SK-N-SH (cell line): ENCODE measurements around the gene ANXA1. TPM values are rescaled to one million over a fixed set of nuclear protein-coding genes. Genes with fewer than 3 reads are reported as not detected.

ENCODE experiments used
- CTCF ChIA-PET: fragments of 300-600, 350-600 bp; formaldehyde crosslinking; extraction: SDS; loops from one replicate; lab custom pipeline; 2021; lab: Yijun Ruan, JAX
- POLR2A ChIA-PET: fragments of 350-600 bp; sonication (Branson Sonifier 250); formaldehyde crosslinking; extraction: SDS; loops from one replicate; lab custom pipeline; 2020; ENCODE audit warnings: antibody characterized with exemption, inconsistent platforms; lab: Yijun Ruan, JAX
- DNase-seq: peaks from one replicate; pipeline ENCODE4 v3.0.0; 2012
- H2AFZ ChIP-seq: fragments of 200-600 bp; sonication (generic); 2 replicates; pipeline ENCODE4 v1.8.1; 2016; ENCODE audit warnings: antibody characterized with exemption, mild to moderate bottlenecking, low read depth
- H3F3A ChIP-seq: fragments of 200-600 bp; sonication (generic); replicated peaks from 2 replicates; pipeline ENCODE3; 2016; ENCODE audit warnings: antibody characterized with exemption, mild to moderate bottlenecking; ENCODE audit not compliant: insufficient read depth
- H3K27ac ChIP-seq, 2 experiments: fragments of 200-500 bp in 1 of 2; fragments of 200-600 bp in 1 of 2; sonication (Bioruptor generic) in 1 of 2; sonication (generic), shearing (Covaris generic) in 1 of 2; 2 replicates each; pipeline versions ENCODE4 v1.5.1 to v1.6.1; 2014 to 2016; ENCODE audit warnings: low read depth in 2 of 2, inconsistent platforms in 1 of 2, low read length in 1 of 2, mild to moderate bottlenecking in 1 of 2, mixed read lengths in 1 of 2
- H3K27me3 ChIP-seq: fragments of 200-600 bp; sonication (generic), shearing (Covaris generic); 2 replicates; pipeline ENCODE4 v1.6.1; 2016; ENCODE audit warnings: mixed run types; ENCODE audit not compliant: insufficient read depth
- H3K36me3 ChIP-seq, 2 experiments: fragments of 200-500 bp in 1 of 2; fragments of 200-600 bp in 1 of 2; sonication (Bioruptor generic) in 1 of 2; sonication (generic) in 1 of 2; replicated peaks in 1 of 2; 2 replicates each; pipeline versions ENCODE3 to v1.5.1; 2014 to 2016; ENCODE audit warnings: low read length in 1 of 2, mild to moderate bottlenecking in 1 of 2; ENCODE audit not compliant: insufficient read depth in 2 of 2, control insufficient read depth in 1 of 2
- H3K4me1 ChIP-seq, 2 experiments: fragments of 200-500 bp in 1 of 2; fragments of 200-600 bp in 1 of 2; sonication (Bioruptor generic) in 1 of 2; sonication (generic), shearing (Covaris generic) in 1 of 2; 2 replicates each; pipeline versions ENCODE4 v1.5.1 to v1.6.1; 2014 to 2016; ENCODE audit warnings: low read depth in 1 of 2, low read length in 1 of 2, mixed run types in 1 of 2; ENCODE audit not compliant: insufficient read depth in 2 of 2, control insufficient read depth in 1 of 2
- H3K4me2 ChIP-seq: fragments of 200-600 bp; sonication (generic), shearing (Covaris generic); 2 replicates; pipeline ENCODE4 v1.6.1; 2017; ENCODE audit warnings: mixed run types
- H3K4me3 ChIP-seq, 2 experiments: fragments of 200-500 bp in 1 of 2; fragments of 200-600 bp in 1 of 2; sonication (Bioruptor generic) in 1 of 2; sonication (generic), shearing (Covaris generic) in 1 of 2; 2 replicates each; pipeline versions ENCODE4 v1.5.1 to v1.8.1; 2014 to 2016; ENCODE audit warnings: low read depth in 2 of 2, inconsistent platforms in 1 of 2, low read length in 1 of 2, mild to moderate bottlenecking in 1 of 2, mixed read lengths in 1 of 2, moderate library complexity in 1 of 2
- H3K79me2 ChIP-seq: fragments of 200-600 bp; sonication (generic); 2 replicates; pipeline ENCODE4 v1.8.1; 2017; ENCODE audit warnings: mild to moderate bottlenecking; ENCODE audit not compliant: insufficient read depth
- H3K9ac ChIP-seq: fragments of 200-600 bp; sonication (generic); 2 replicates; pipeline ENCODE4 v1.6.1; 2017; ENCODE audit warnings: mixed run types
- H3K9me2 ChIP-seq: fragments of 200-600 bp; sonication (generic); 2 replicates; pipeline ENCODE4 v1.6.1; 2017; ENCODE audit warnings: mixed run types
- H3K9me3 ChIP-seq: fragments of 200-600 bp; sonication (generic); 2 replicates; pipeline ENCODE4 v1.6.1; 2017; ENCODE audit warnings: mixed run types, mild to moderate bottlenecking, moderate library complexity
- H4K20me1 ChIP-seq: fragments of 200-600 bp; sonication (generic); 2 replicates; pipeline ENCODE4 v1.6.1; 2017; ENCODE audit warnings: mild to moderate bottlenecking, mixed run types; ENCODE audit not compliant: insufficient read depth
- ELF1 ChIP-seq: IDR thresholded peaks from 2 replicates; pipeline ENCODE4 v1.4.0; 2012
- EP300 ChIP-seq, 2 experiments: IDR thresholded peaks; 2 replicates each; pipeline versions ENCODE4 v1.4.0 to v1.6.1; 2012; ENCODE audit warnings: borderline replicate concordance in 1 of 2, low read depth in 1 of 2, low read length in 1 of 2
- EZH2phosphoT487 ChIP-seq: fragments of 200-600 bp; sonication (generic); IDR thresholded peaks from 2 replicates; pipeline ENCODE4 v1.6.1; 2017; ENCODE audit warnings: low read depth, mixed run types, mild to moderate bottlenecking, antibody characterized with exemption, moderate library complexity, borderline replicate concordance
- FOSL2 ChIP-seq: IDR thresholded peaks from 2 replicates; pipeline ENCODE4 v1.4.0; 2012; ENCODE audit warnings: low read depth, mild to moderate bottlenecking, moderate library complexity, borderline replicate concordance
- FOXJ3 ChIP-seq: sonication (generic); formaldehyde crosslinking; IDR thresholded peaks from 2 replicates; pipeline ENCODE4 v1.5.1; 2020; ENCODE audit warnings: mild to moderate bottlenecking, missing genetic modification reagents
- FOXM1 ChIP-seq: IDR thresholded peaks from 2 replicates; pipeline ENCODE4 v1.4.0; 2012; ENCODE audit warnings: low read depth, mild to moderate bottlenecking
- GABPA ChIP-seq: IDR thresholded peaks from 2 replicates; pipeline ENCODE4 v1.4.0; 2012; ENCODE audit warnings: low read depth, mild to moderate bottlenecking
- GATA2 ChIP-seq: sonication (generic); formaldehyde crosslinking; IDR thresholded peaks from 2 replicates; pipeline ENCODE4 v1.5.0; 2020; ENCODE audit warnings: mild to moderate bottlenecking, missing genetic modification reagents
- IRF3 ChIP-seq: fragments of 150-350 bp; IDR thresholded peaks from 2 replicates; pipeline ENCODE4 v1.6.1; 2016; ENCODE audit warnings: mild to moderate bottlenecking, low read depth, low read length
- JUND ChIP-seq: IDR thresholded peaks from 2 replicates; pipeline ENCODE4 v1.4.0; 2012
- MEF2A ChIP-seq: IDR thresholded peaks from 2 replicates; pipeline ENCODE4 v1.4.0; 2012; ENCODE audit warnings: low read depth, borderline replicate concordance
- MXI1 ChIP-seq: IDR thresholded peaks from 2 replicates; pipeline ENCODE4 v1.6.1; 2012; ENCODE audit warnings: mild to moderate bottlenecking, low read depth, low read length, improper control_type of control experiment
- NRF1 ChIP-seq: IDR thresholded peaks from 2 replicates; pipeline ENCODE4 v1.6.1; 2012; ENCODE audit warnings: low read depth, mild to moderate bottlenecking, low read length
- PBX3 ChIP-seq: IDR thresholded peaks from 2 replicates; pipeline ENCODE4; 2012
- POLR2AphosphoS5 ChIP-seq: IDR thresholded peaks from 2 replicates; pipeline ENCODE4 v1.6.1; 2012; ENCODE audit warnings: low read depth, low read length
- RAD21 ChIP-seq: IDR thresholded peaks from 2 replicates; pipeline ENCODE4 v1.6.1; 2012; ENCODE audit warnings: mild to moderate bottlenecking, low read length
- RCOR1 ChIP-seq: fragments of 150-350 bp; IDR thresholded peaks from 2 replicates; pipeline ENCODE4 v1.6.1; 2017; ENCODE audit warnings: antibody characterized with exemption, low read length
- SIN3A ChIP-seq: IDR thresholded peaks from 2 replicates; pipeline ENCODE4 v1.6.1; 2012; ENCODE audit warnings: low read depth, mild to moderate bottlenecking, low read length, moderate library complexity, borderline replicate concordance
- TCF12 ChIP-seq: IDR thresholded peaks from 2 replicates; pipeline ENCODE4 v1.4.0; 2012
- TEAD4 ChIP-seq: IDR thresholded peaks from 2 replicates; pipeline ENCODE4 v1.4.0; 2012; ENCODE audit warnings: mild to moderate bottlenecking, borderline replicate concordance; ENCODE audit not compliant: insufficient read depth
- USF1 ChIP-seq: IDR thresholded peaks from 2 replicates; pipeline ENCODE4 v1.4.0; 2012; ENCODE audit warnings: low read depth, borderline replicate concordance
- USF2 ChIP-seq: fragments of 150-350 bp; IDR thresholded peaks from 2 replicates; pipeline ENCODE4 v1.6.1; 2017; ENCODE audit warnings: antibody characterized with exemption, low read length, low read depth, borderline replicate concordance
- YY1 ChIP-seq: IDR thresholded peaks from 2 replicates; pipeline ENCODE4 v1.4.0; 2012; ENCODE audit warnings: low read depth, mild to moderate bottlenecking
- WGBS: methylation state at CpG from one replicate; pipeline ENCODE4 v1.1.6; 2017; ENCODE audit warnings: low lambda C conversion rate; 5-methylcytosine and 5-hydroxymethylcytosine counted together
- polyA plus RNA-seq, 3 experiments: library from polyadenylated mRNA; depleted of rRNA; stranded (reverse); fragments of >200 nt; gene quantifications; 2 replicates each; pipeline ENCODE4 v1.2.3, GENCODE V29; 2012

ANXA1 gene
- polyA plus RNA-seq, 1 of the 3 experiments (the other 2 are of a cell fraction): 443 TPM

- H3K9ac ChIP-seq: no peak overlapping the region
- no peaks in the 10 kb centered on the region for H3K9me3 ChIP-seq
- WGBS: 31% methylated on average over 3 of the region's 3 CpGs
- H3K36me3 ChIP-seq: peaks cover 27 to 33% of the 10 kb centered on the region in 2 experiments
- peaks cover 0 to 5% of the 10 kb centered on the region in 2 experiments; a peak in 1 of 4 replicates for H3K4me1 ChIP-seq
- H3F3A ChIP-seq: peaks cover 73% of the 10 kb centered on the region
- TF ChIP-seq MXI1: no peak
- TF ChIP-seq IRF3: no peak
- no peak for TF ChIP-seq RAD21
- TF ChIP-seq NRF1: no peak
- no peak for TF ChIP-seq TEAD4
- no peak for TF ChIP-seq GATA2 (CRISPR knock-in tag)
- no peak overlapping the region for H2AFZ ChIP-seq
- H3K9me2 ChIP-seq: no peaks in the 10 kb centered on the region
- CTCF ChIA-PET: interaction anchor here (1.1 kb wide), 1 partner anchor 11 kb away, joined by 3 read pairs; no protein-coding TSS in a partner anchor
- H4K20me1 ChIP-seq: no peaks in the 10 kb centered on the region
- POLR2A ChIA-PET: no interaction called here
- no peaks in the 10 kb centered on the region for H3K79me2 ChIP-seq
- no peak overlapping the region for H3K4me3 ChIP-seq
- H3K27me3 ChIP-seq: no peaks in the 10 kb centered on the region
- no peak for DNase-seq
- no peak overlapping the region; a peak in 1 of 4 replicates for H3K27ac ChIP-seq
- H3K4me2 ChIP-seq: no peak overlapping the region
Observed at GRCh38 chr9:73172901-73173215, 21.2 kb downstream of the ANXA1 start.

- no peak overlapping the region for H3K4me2 ChIP-seq
- H3K79me2 ChIP-seq: no peaks in the 10 kb centered on the region
- no peak overlapping the region for H2AFZ ChIP-seq
- POLR2A ChIA-PET: no interaction called here
- peaks cover 19 to 27% of the 10 kb centered on the region in 2 experiments for H3K36me3 ChIP-seq
- DNase-seq: no peak
- 44% methylated on average over 3 of the region's 3 CpGs for WGBS
- CTCF ChIA-PET: no interaction called here
- H3K27ac ChIP-seq: no peak overlapping the region
- H3K9ac ChIP-seq: no peak overlapping the region
- no peaks in the 10 kb centered on the region for H4K20me1 ChIP-seq
- H3F3A ChIP-seq: peaks cover 72% of the 10 kb centered on the region
- H3K9me3 ChIP-seq: no peaks in the 10 kb centered on the region
- no peaks in the 10 kb centered on the region for H3K27me3 ChIP-seq
- H3K4me1 ChIP-seq: peaks cover 0 to 5% of the 10 kb centered on the region in 2 experiments; a peak in 1 of 4 replicates
- H3K4me3 ChIP-seq: no peak overlapping the region
- H3K9me2 ChIP-seq: no peaks in the 10 kb centered on the region
- TF ChIP-seq FOXM1: no peak
- TF ChIP-seq FOSL2: no peak
- no peak for TF ChIP-seq ELF1
- no peak for TF ChIP-seq MEF2A
- no peak for TF ChIP-seq YY1
- no peak for TF ChIP-seq SIN3A
- TF ChIP-seq TCF12: no peak
- no peak for TF ChIP-seq MXI1
- TF ChIP-seq FOXJ3 (CRISPR knock-in tag): no peak
- TF ChIP-seq POLR2AphosphoS5: no peak
- no peak for TF ChIP-seq USF2
- no peak for TF ChIP-seq JUND
- no peak for TF ChIP-seq GABPA
- no peak for TF ChIP-seq EP300 (IDR thresholded peaks at IDR 0.05; ENCODE audit: borderline replicate concordance in 1 of 2, low read depth in 1 of 2, low read length in 1 of 2)
- TF ChIP-seq USF1: no peak
- TF ChIP-seq RCOR1: no peak
- no peak for TF ChIP-seq PBX3
- TF ChIP-seq EZH2phosphoT487: no peak
- TF ChIP-seq NRF1: no peak
Observed at GRCh38 chr9:73173557-73174329, 22.1 kb downstream of the ANXA1 start.
